HepG2 (cell line): Measurements from ENCODE around the gene SOCS1. TPM values are rescaled to one million over a fixed set of nuclear protein-coding genes. Genes with fewer than 3 reads are reported as not detected.

Experiments used
- AKAP8 ChIP-seq: sonication (generic); formaldehyde crosslinking; IDR thresholded peaks from 2 replicates; pipeline ENCODE4 v1.5.1; 2020; ENCODE audit warnings: mild to moderate bottlenecking, missing genetic modification reagents
- FOSL2 ChIP-seq: sonication (generic); formaldehyde crosslinking; IDR thresholded peaks from 2 replicates; pipeline ENCODE4 v1.4.0; 2020; ENCODE audit warnings: missing genetic modification reagents
- MYC ChIP-seq: sonication (generic); formaldehyde crosslinking; IDR thresholded peaks from 2 replicates; pipeline ENCODE4 v1.9.0; 2021; ENCODE audit warnings: missing genetic modification reagents, borderline replicate concordance
- NR2F2 ChIP-seq: IDR thresholded peaks from 2 replicates; pipeline ENCODE4 v1.6.1; 2012; ENCODE audit warnings: low read depth, inconsistent platforms, borderline replicate concordance
- PPARG ChIP-seq: conservative IDR thresholded peaks from 2 replicates; pipeline ENCODE4 v1.6.1; 2016; ENCODE audit warnings: missing biosample characterization, missing genetic modification reagents
- SP2 ChIP-seq: sonication (generic); formaldehyde crosslinking; IDR thresholded peaks from 2 replicates; pipeline ENCODE4 v1.5.1; 2020; ENCODE audit warnings: mild to moderate bottlenecking, missing genetic modification reagents
- TCF7 ChIP-seq: sonication (generic); IDR thresholded peaks from 2 replicates; pipeline ENCODE4 v1.6.1; 2016; ENCODE audit warnings: antibody characterized with exemption, low read depth
- TFDP2 ChIP-seq: sonication (generic); formaldehyde crosslinking; IDR thresholded peaks from 2 replicates; pipeline ENCODE4 v1.4.0; 2020; ENCODE audit warnings: missing genetic modification reagents
- WIZ ChIP-seq: sonication (generic); formaldehyde crosslinking; IDR thresholded peaks from 2 replicates; pipeline ENCODE4 v1.5.1; 2020; ENCODE audit warnings: mild to moderate bottlenecking, missing genetic modification reagents
- ZGPAT ChIP-seq: IDR thresholded peaks from 2 replicates; pipeline ENCODE4 v1.6.1; 2016; ENCODE audit warnings: mild to moderate bottlenecking
- ZNF101 ChIP-seq: sonication (generic); formaldehyde crosslinking; IDR thresholded peaks from 2 replicates; pipeline ENCODE4 v1.4.0; 2020; ENCODE audit warnings: mild to moderate bottlenecking, low read depth, missing genetic modification reagents, borderline replicate concordance
- ZNF263 ChIP-seq: sonication (generic); formaldehyde crosslinking; IDR thresholded peaks from 2 replicates; pipeline ENCODE4 v1.4.0; 2020; ENCODE audit warnings: missing genetic modification reagents
- ZNF264 ChIP-seq: sonication (generic); formaldehyde crosslinking; IDR thresholded peaks from 2 replicates; pipeline ENCODE4 v1.4.0; 2020; ENCODE audit warnings: missing genetic modification reagents
- ZNF282 ChIP-seq: fragments of 450-650 bp; IDR thresholded peaks from 2 replicates; pipeline ENCODE4 v1.6.1; 2018; ENCODE audit not compliant: partially characterized antibody
- ZNF446 ChIP-seq: sonication (generic); formaldehyde crosslinking; IDR thresholded peaks from 2 replicates; pipeline ENCODE4 v1.5.0; 2020; ENCODE audit warnings: mild to moderate bottlenecking, missing genetic modification reagents
- ZNF484 ChIP-seq: sonication (generic); formaldehyde crosslinking; IDR thresholded peaks from 2 replicates; pipeline ENCODE4 v1.5.1; 2020; ENCODE audit warnings: mild to moderate bottlenecking, low read depth, missing genetic modification reagents, borderline replicate concordance
- ZNF670 ChIP-seq: sonication (generic); formaldehyde crosslinking; IDR thresholded peaks from 2 replicates; pipeline ENCODE4 v1.8.0; 2022; ENCODE audit warnings: mild to moderate bottlenecking, missing genetic modification reagents, borderline replicate concordance
- ZNF772 ChIP-seq: sonication (generic); formaldehyde crosslinking; IDR thresholded peaks from 2 replicates; pipeline ENCODE4 v1.5.0; 2020; ENCODE audit warnings: mild to moderate bottlenecking, missing genetic modification reagents
- ZNF781 ChIP-seq: sonication (generic); formaldehyde crosslinking; IDR thresholded peaks from 2 replicates; pipeline ENCODE4 v1.5.1; 2020; ENCODE audit warnings: borderline replicate concordance, mild to moderate bottlenecking, missing genetic modification reagents; ENCODE audit errors: not compliant biosample characterization
- ZNF792 ChIP-seq: IDR thresholded peaks from 2 replicates; pipeline ENCODE4 v1.6.1; 2016
- polyA plus RNA-seq, 8 experiments: library from polyadenylated mRNA; depleted of rRNA in 3 of 8; stranded (reverse) in 7 of 8; unstranded in 1 of 8; fragments of >200 nt; fragmentation: Illumina TruSeq in 4 of 8; extraction: Trizol in 4 of 8; gene quantifications; 2 replicates each; pipeline versions ENCODE4 v1.2.1 to v1.2.3, GENCODE V29; 2011 to 2016; ENCODE audit warnings: low read depth in 4 of 8, missing spikeins in 1 of 8, mixed read lengths in 1 of 8; ENCODE audit not compliant: insufficient read depth in 1 of 8
- total RNA-seq, 5 experiments: library from RNA; depleted of rRNA; stranded (reverse); fragments of >200 nt; fragmentation: Illumina TruSeq; extraction: Trizol; gene quantifications; 2 replicates each; pipeline ENCODE4 v1.2.3, GENCODE V29; 2016; ENCODE audit warnings: low read depth in 1 of 5
- TF ChIP-seq, protein P1 (sequence below): sonication (generic); formaldehyde crosslinking; IDR thresholded peaks from 2 replicates; pipeline ENCODE4 v1.4.0; 2020; ENCODE audit warnings: low read depth, missing genetic modification reagents
- TF ChIP-seq, protein P2 (sequence below): sonication (generic); formaldehyde crosslinking; IDR thresholded peaks from 2 replicates; pipeline ENCODE4 v1.5.0; 2020; ENCODE audit warnings: mild to moderate bottlenecking, missing genetic modification reagents

The SOCS1 gene
- total and polyA plus RNA-seq, 2 of the 13 experiments (the other 11 are each of a cell fraction or from before 2014, with no cell fraction given), result 5.3 to 6.3 TPM

GRCh38 chr16:11278681-11279628 lies 23.0 kb upstream of the SOCS1 start (continued):
- TF ChIP-seq, protein P1, sequence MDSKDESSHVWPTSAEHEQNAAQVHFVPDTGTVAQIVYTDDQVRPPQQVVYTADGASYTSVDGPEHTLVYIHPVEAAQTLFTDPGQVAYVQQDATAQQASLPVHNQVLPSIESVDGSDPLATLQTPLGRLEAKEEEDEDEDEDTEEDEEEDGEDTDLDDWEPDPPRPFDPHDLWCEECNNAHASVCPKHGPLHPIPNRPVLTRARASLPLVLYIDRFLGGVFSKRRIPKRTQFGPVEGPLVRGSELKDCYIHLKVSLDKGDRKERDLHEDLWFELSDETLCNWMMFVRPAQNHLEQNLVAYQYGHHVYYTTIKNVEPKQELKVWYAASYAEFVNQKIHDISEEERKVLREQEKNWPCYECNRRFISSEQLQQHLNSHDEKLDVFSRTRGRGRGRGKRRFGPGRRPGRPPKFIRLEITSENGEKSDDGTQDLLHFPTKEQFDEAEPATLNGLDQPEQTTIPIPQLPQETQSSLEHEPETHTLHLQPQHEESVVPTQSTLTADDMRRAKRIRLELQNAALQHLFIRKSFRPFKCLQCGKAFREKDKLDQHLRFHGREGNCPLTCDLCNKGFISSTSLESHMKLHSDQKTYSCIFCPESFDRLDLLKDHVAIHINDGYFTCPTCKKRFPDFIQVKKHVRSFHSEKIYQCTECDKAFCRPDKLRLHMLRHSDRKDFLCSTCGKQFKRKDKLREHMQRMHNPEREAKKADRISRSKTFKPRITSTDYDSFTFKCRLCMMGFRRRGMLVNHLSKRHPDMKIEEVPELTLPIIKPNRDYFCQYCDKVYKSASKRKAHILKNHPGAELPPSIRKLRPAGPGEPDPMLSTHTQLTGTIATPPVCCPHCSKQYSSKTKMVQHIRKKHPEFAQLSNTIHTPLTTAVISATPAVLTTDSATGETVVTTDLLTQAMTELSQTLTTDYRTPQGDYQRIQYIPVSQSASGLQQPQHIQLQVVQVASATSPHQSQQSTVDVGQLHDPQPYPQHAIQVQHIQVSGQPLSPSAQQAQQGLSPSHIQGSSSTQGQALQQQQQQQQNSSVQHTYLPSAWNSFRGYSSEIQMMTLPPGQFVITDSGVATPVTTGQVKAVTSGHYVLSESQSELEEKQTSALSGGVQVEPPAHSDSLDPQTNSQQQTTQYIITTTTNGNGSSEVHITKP (CRISPR knock-in tag), result no peak
- TF ChIP-seq WIZ (CRISPR knock-in tag), result no peak
- TF ChIP-seq TFDP2 (CRISPR knock-in tag), result no peak; the same call in 1 of the 2 replicates
- TF ChIP-seq ZNF781 (CRISPR knock-in tag), result no peak
- no peak for TF ChIP-seq ZNF670 (CRISPR knock-in tag)
- 0 out of 2 replicates have a peak, but pooled peaks have one; percentile 13 for TF ChIP-seq SP2 (CRISPR knock-in tag)
- TF ChIP-seq ZNF264 (CRISPR knock-in tag), result no peak
- TF ChIP-seq, protein P2, sequence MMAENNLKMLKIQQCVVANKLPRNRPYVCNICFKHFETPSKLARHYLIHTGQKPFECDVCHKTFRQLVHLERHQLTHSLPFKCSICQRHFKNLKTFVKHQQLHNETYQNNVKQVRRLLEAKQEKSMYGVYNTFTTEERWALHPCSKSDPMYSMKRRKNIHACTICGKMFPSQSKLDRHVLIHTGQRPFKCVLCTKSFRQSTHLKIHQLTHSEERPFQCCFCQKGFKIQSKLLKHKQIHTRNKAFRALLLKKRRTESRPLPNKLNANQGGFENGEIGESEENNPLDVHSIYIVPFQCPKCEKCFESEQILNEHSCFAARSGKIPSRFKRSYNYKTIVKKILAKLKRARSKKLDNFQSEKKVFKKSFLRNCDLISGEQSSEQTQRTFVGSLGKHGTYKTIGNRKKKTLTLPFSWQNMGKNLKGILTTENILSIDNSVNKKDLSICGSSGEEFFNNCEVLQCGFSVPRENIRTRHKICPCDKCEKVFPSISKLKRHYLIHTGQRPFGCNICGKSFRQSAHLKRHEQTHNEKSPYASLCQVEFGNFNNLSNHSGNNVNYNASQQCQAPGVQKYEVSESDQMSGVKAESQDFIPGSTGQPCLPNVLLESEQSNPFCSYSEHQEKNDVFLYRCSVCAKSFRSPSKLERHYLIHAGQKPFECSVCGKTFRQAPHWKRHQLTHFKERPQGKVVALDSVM, result peak; percentile 72
- no peak for TF ChIP-seq ZNF282
- peak; percentile 50; the same call in 1 of the 2 replicates for TF ChIP-seq MYC (CRISPR knock-in tag)
- TF ChIP-seq ZNF772 (CRISPR knock-in tag), result peak; percentile 63; the same call in 1 of the 2 replicates
- TF ChIP-seq AKAP8 (CRISPR knock-in tag), result 0 out of 2 replicates have a peak, but pooled peaks have one; percentile 9
- TF ChIP-seq FOSL2 (CRISPR knock-in tag), result no peak
- no peak for TF ChIP-seq TCF7
- TF ChIP-seq PPARG (CRISPR knock-in tag), result no peak
- TF ChIP-seq ZNF263 (CRISPR knock-in tag), result peak; percentile 10; the same call in 1 of the 2 replicates
- no peak for TF ChIP-seq ZNF101 (CRISPR knock-in tag)
- TF ChIP-seq ZNF792, result no peak
- no peak for TF ChIP-seq NR2F2
- no peak for TF ChIP-seq ZGPAT (CRISPR knock-in tag)
- no peak for TF ChIP-seq ZNF484
- TF ChIP-seq ZNF446 (CRISPR knock-in tag), result no peak
